ENCODE measurements around the gene UBE3D.

DNA sequence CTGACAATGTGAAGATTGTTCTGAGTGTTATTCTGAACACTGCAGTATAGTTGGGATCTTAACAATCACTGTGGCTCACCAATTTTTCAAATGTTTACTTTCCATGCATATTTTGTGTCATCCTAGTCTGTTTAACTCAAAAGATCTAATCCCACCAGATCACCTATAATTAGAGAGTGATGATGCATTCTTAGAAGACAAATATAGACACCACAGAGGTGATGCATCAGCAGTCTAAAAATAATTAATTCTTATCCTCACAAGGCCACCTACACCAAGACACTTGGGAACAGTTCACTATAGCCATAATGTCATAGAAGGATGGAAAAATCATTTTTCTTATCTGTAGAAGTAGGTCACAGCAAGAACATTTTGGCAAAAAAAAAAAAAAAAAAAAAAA lies 154.8 kb downstream of the UBE3D start:
- TF ChIP-seq CTCF (IDR thresholded peaks at IDR 0.05; ENCODE audit: low read depth, low read length) (no peak), POLR2A (IDR thresholded peaks at IDR 0.05; ENCODE audit: extremely low read depth, insufficient read length) (no peak), MYC (IDR thresholded peaks at IDR 0.05; ENCODE audit: low read depth, low read length) (no peak)
- TF ChIP-seq, protein P1, sequence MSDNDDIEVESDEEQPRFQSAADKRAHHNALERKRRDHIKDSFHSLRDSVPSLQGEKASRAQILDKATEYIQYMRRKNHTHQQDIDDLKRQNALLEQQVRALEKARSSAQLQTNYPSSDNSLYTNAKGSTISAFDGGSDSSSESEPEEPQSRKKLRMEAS (IDR thresholded peaks at IDR 0.05; ENCODE audit: low read depth, low read length): no peak
